Skeletal muscle cell (primary cell): ENCODE results near the gene COQ4.
"Not testable (repeated sequence)": the region's sequence is repeated elsewhere in the genome, so short reads cannot be mapped to it uniquely, and the experiment has no call there.

Experiments used
- DNase-seq: peaks from one replicate; pipeline ENCODE4 v3.0.0-alpha.2; 2010; ENCODE audit warnings: low read depth
- H3K4me3 ChIP-seq: 2 replicates; pipeline ENCODE4 v1.5.1; 2011; ENCODE audit warnings: low read depth, mild to moderate bottlenecking, control low read depth, low read length, moderate library complexity

COQ4 gene

GRCh38 chr9:128338852-128339614, 16.4 kb downstream of the COQ4 start:
- not testable (repeated sequence) for DNase-seq, H3K4me3 ChIP-seq

GRCh38 chr9:128339761-128340690, 17.4 kb downstream of the COQ4 start, which contains the start of gene SLC27A4:
Gene SLC27A4, plus strand, starts transcription at chr9:128340527. Its CDS starts 2,606 bp downstream, at chr9:128343133.
- H3K4me3 ChIP-seq, result peak within 1 kb of the TSS; percentile 88
- DNase-seq, result no peak

- peak overlapping the region; percentile 88 for H3K4me3 ChIP-seq
- no peak for DNase-seq
These were observed 18.2 kb downstream of the COQ4 start for GRCh38 chr9:128340691-128341434.

- no peak for DNase-seq
- H3K4me3 ChIP-seq, result peak overlapping the region; percentile 88
These were observed 18.8 kb downstream of the COQ4 start for GRCh38 chr9:128341435-128341849.

- no peak for DNase-seq
- no peak overlapping the region for H3K4me3 ChIP-seq
These were observed 20.5 kb downstream of the COQ4 start for GRCh38 chr9:128342971-128343680.

GRCh38 chr9:128343855-128344254, 21.2 kb downstream of the COQ4 start:
- no peak for DNase-seq
- H3K4me3 ChIP-seq, result no peak overlapping the region

GRCh38 chr9:128344931-128345605, 22.4 kb downstream of the COQ4 start:
- no peak overlapping the region for H3K4me3 ChIP-seq
- DNase-seq, result no peak

GRCh38 chr9:128349125-128349524, 26.5 kb downstream of the COQ4 start:
- H3K4me3 ChIP-seq, result no peak overlapping the region
- DNase-seq, result no peak

GRCh38 chr9:128349772-128350171, 27.1 kb downstream of the COQ4 start:
- H3K4me3 ChIP-seq, result no peak overlapping the region

GRCh38 chr9:128355451-128355850, 32.8 kb downstream of the COQ4 start:
- no peak overlapping the region for H3K4me3 ChIP-seq
- DNase-seq, result no peak

More at GRCh38 chr9:128349772-128350171, 27.1 kb downstream of the COQ4 start:
- DNase-seq, result no peak

- no peak overlapping the region for H3K4me3 ChIP-seq
- no peak for DNase-seq
These were observed 35.5 kb downstream of the COQ4 start for GRCh38 chr9:128358090-128358489.

GRCh38 chr9:128358861-128359260, 36.2 kb downstream of the COQ4 start:
- H3K4me3 ChIP-seq, result no peak overlapping the region
- DNase-seq, result no peak

- H3K4me3 ChIP-seq, result no peak overlapping the region
- DNase-seq, result no peak
These were observed 38.2 kb downstream of the COQ4 start for GRCh38 chr9:128360826-128361225.

- no peak for DNase-seq
- H3K4me3 ChIP-seq, result peak overlapping the region; percentile 47
These were observed 38.8 kb downstream of the COQ4 start for GRCh38 chr9:128361296-128361985.

- DNase-seq, result peak; percentile 53
- peak overlapping the region; percentile 47 for H3K4me3 ChIP-seq
These were observed 39.5 kb downstream of the COQ4 start for GRCh38 chr9:128361986-128362646.

- DNase-seq, result no peak
- H3K4me3 ChIP-seq, result no peak overlapping the region
These were observed 40.1 kb downstream of the COQ4 start for GRCh38 chr9:128362774-128363173.

- H3K4me3 ChIP-seq, result no peak overlapping the region
- no peak for DNase-seq
These were observed 42.9 kb downstream of the COQ4 start for GRCh38 chr9:128365525-128365924.
